Measurements from ENCODE around the gene FAAP20. TPM values are rescaled to one million over a fixed set of nuclear protein-coding genes. Genes with fewer than 3 reads are reported as not detected.

FAAP20 gene
- total RNA-seq, 1 experiment from 2014 or later: 72.1 TPM

- intact Hi-C loops (cut with micrococcal nuclease; ENCODE audit: unreplicated experiment): no loop called here
- H3K36me3 ChIP-seq (ENCODE audit: low read depth): no peaks in the 10 kb centered on the region
- ChIA-PET POLR2A (ENCODE audit: unreplicated experiment) (no interaction called here), CTCF (no interaction called here)
- no peaks in the 10 kb centered on the region for H4K20me1 ChIP-seq (ENCODE audit: insufficient read depth)
- H3K79me2 ChIP-seq (ENCODE audit: low read depth): no peaks in the 10 kb centered on the region
- H3F3A ChIP-seq (ENCODE audit: insufficient read depth, low read depth): peaks cover 8% of the 10 kb centered on the region; the same call in 1 of the 2 replicates
- H3K9me2 ChIP-seq (ENCODE audit: insufficient read depth): no peaks in the 10 kb centered on the region
- no peak overlapping the region for H2AFZ ChIP-seq
- TF ChIP-seq EZH2 (IDR thresholded peaks at IDR 0.05; ENCODE audit: low read depth): no peak
- TF ChIP-seq CTCF (conservative IDR thresholded peaks at IDR 0.05): no peak
- H3K4me2 ChIP-seq: no peak overlapping the region
- H3K9me3 ChIP-seq (ENCODE audit: insufficient read depth, low read depth): no peaks in the 10 kb centered on the region
- no TSS peak for BruUV-seq (replicated peaks)
- no peak for DNase-seq
- no peaks in the 10 kb centered on the region for H3K4me1 ChIP-seq (replicated peaks; ENCODE audit: insufficient read depth)
- H3K27me3 ChIP-seq (ENCODE audit: insufficient read depth, low read depth): no peaks in the 10 kb centered on the region
- no peak overlapping the region for H3K4me3 ChIP-seq
- H3K27ac ChIP-seq: no peak overlapping the region
Measured at GRCh38 chr1:2179283-2180013, 15.1 kb downstream of the FAAP20 start.

- Histone ChIP-seq H3K79me2 (ENCODE audit: low read depth) (no peaks in the 10 kb centered on the region), H3K27ac (no peak overlapping the region), H4K20me1 (ENCODE audit: insufficient read depth) (no peaks in the 10 kb centered on the region), H3K4me3 (no peak overlapping the region), H2AFZ (no peak overlapping the region), H3F3A (ENCODE audit: insufficient read depth, low read depth) (peaks cover 3% of the 10 kb centered on the region; the same call in 1 of the 2 replicates), H3K36me3 (ENCODE audit: low read depth) (no peaks in the 10 kb centered on the region), H3K9me3 (ENCODE audit: insufficient read depth, low read depth) (no peaks in the 10 kb centered on the region), H3K9me2 (ENCODE audit: insufficient read depth) (no peaks in the 10 kb centered on the region), H3K4me1 (replicated peaks; ENCODE audit: insufficient read depth) (no peaks in the 10 kb centered on the region), H3K4me2 (no peak overlapping the region), H3K27me3 (ENCODE audit: insufficient read depth, low read depth) (no peaks in the 10 kb centered on the region)
- intact Hi-C loops (cut with micrococcal nuclease; ENCODE audit: unreplicated experiment): no loop called here
- BruUV-seq (replicated peaks): no TSS peak
- DNase-seq: no peak
- ChIA-PET CTCF (no interaction called here), POLR2A (ENCODE audit: unreplicated experiment) (no interaction called here)
- no peak for TF ChIP-seq CTCF (conservative IDR thresholded peaks at IDR 0.05)
- TF ChIP-seq EZH2 (IDR thresholded peaks at IDR 0.05; ENCODE audit: low read depth): no peak
Measured at GRCh38 chr1:2178875-2179274, 15.7 kb downstream of the FAAP20 start.

- no peaks in the 10 kb centered on the region for H3K4me1 ChIP-seq (replicated peaks; ENCODE audit: insufficient read depth)
Measured at GRCh38 chr1:2177946-2178538, 16.5 kb downstream of the FAAP20 start.

More at GRCh38 chr1:2177946-2178538, 16.5 kb downstream of the FAAP20 start:
- H3K36me3 ChIP-seq (ENCODE audit: low read depth): no peaks in the 10 kb centered on the region
- no peak for DNase-seq
- TF ChIP-seq CTCF (conservative IDR thresholded peaks at IDR 0.05): no peak
- TF ChIP-seq EZH2 (IDR thresholded peaks at IDR 0.05; ENCODE audit: low read depth): no peak
- H3K9me3 ChIP-seq (ENCODE audit: insufficient read depth, low read depth): no peaks in the 10 kb centered on the region
- H3K27ac ChIP-seq: no peak overlapping the region
- CTCF ChIA-PET: no interaction called here
- no peaks in the 10 kb centered on the region for H4K20me1 ChIP-seq (ENCODE audit: insufficient read depth)
- H3K4me3 ChIP-seq: no peak overlapping the region
- POLR2A ChIA-PET (ENCODE audit: unreplicated experiment): no interaction called here
- H3K9me2 ChIP-seq (ENCODE audit: insufficient read depth): no peaks in the 10 kb centered on the region
- intact Hi-C loops (cut with micrococcal nuclease; ENCODE audit: unreplicated experiment): no loop called here
- no peak overlapping the region for H3K4me2 ChIP-seq
- H3F3A ChIP-seq (ENCODE audit: insufficient read depth, low read depth): peaks cover 3% of the 10 kb centered on the region; the same call in 1 of the 2 replicates
- no peak overlapping the region for H2AFZ ChIP-seq
- BruUV-seq (replicated peaks): no TSS peak
- no peaks in the 10 kb centered on the region for H3K79me2 ChIP-seq (ENCODE audit: low read depth)
- no peaks in the 10 kb centered on the region for H3K27me3 ChIP-seq (ENCODE audit: insufficient read depth, low read depth)

Data from PC-9 (cell line).